ENCODE measurements around the gene ZNF440. TPM values are rescaled to one million over a fixed set of nuclear protein-coding genes. Genes with fewer than 3 reads are reported as not detected.
"Not testable (repeated sequence)": the region's sequence is repeated elsewhere in the genome, so short reads cannot be mapped to it uniquely, and the experiment has no call there.

The ZNF440 gene
- total RNA-seq, 1 donor from 2014 or later = 1.1 TPM

- Histone ChIP-seq H3K4me1 (no peaks in the 10 kb centered on the region), H3K4me3 (no peak overlapping the region), H3K36me3 (peaks cover 16% of the 10 kb centered on the region in 2 donors), H3K27ac (no peak overlapping the region), H3K27me3 (no peaks in the 10 kb centered on the region), H3K9me3 (peaks cover 45 to 62% of the 10 kb centered on the region in 2 donors)
- intact Hi-C loops (cut with DNase I) = no loop called here
- no peak for TF ChIP-seq CTCF (IDR thresholded peaks at IDR 0.05)
- DNase-seq (ENCODE audit: low spot score in 2 of 2) = no peak
Measured at GRCh38 chr19:11872624-11873023, 58.6 kb downstream of the ZNF440 start.

GRCh38 chr19:11873762-11874161 is 59.7 kb downstream of the ZNF440 start:
- H3K27ac ChIP-seq = no peak overlapping the region
- H3K27me3 ChIP-seq = no peaks in the 10 kb centered on the region
- intact Hi-C loops (cut with DNase I) = no loop called here
- TF ChIP-seq CTCF (IDR thresholded peaks at IDR 0.05) = no peak
- H3K36me3 ChIP-seq = peaks cover 4 to 5% of the 10 kb centered on the region in 2 donors
- no peak overlapping the region for H3K4me3 ChIP-seq
- DNase-seq (ENCODE audit: low spot score in 2 of 2) = no peak
- no peaks in the 10 kb centered on the region for H3K4me1 ChIP-seq
- H3K9me3 ChIP-seq = peaks cover 33 to 51% of the 10 kb centered on the region in 2 donors

- H3K9me3 ChIP-seq; H3K4me1 ChIP-seq; H3K4me3 ChIP-seq; DNase-seq (ENCODE audit: low spot score in 2 of 2); H3K27me3 ChIP-seq; H3K36me3 ChIP-seq; H3K27ac ChIP-seq: not testable (repeated sequence)
- intact Hi-C loops (cut with DNase I) = loop anchor here (2.0 to 5.0 kb wide), 2 partner anchors 83 to 261 kb away; partner anchors contain the start of gene ZNF20
Measured at GRCh38 chr19:11879687-11880266, 65.7 kb downstream of the ZNF440 start.

- no peak for TF ChIP-seq CTCF (IDR thresholded peaks at IDR 0.05)
- intact Hi-C loops (cut with DNase I) = loop anchor here (2.0 to 5.0 kb wide), 2 partner anchors 82 to 260 kb away; partner anchors contain the start of gene ZNF20
- Histone ChIP-seq H3K27me3 (no peaks in the 10 kb centered on the region), H3K4me3 (no peak overlapping the region), H3K27ac (no peak overlapping the region), H3K4me1 (no peaks in the 10 kb centered on the region), H3K9me3 (no peaks in the 10 kb centered on the region), H3K36me3 (no peaks in the 10 kb centered on the region)
- DNase-seq (ENCODE audit: low spot score in 2 of 2) = no peak
Measured at GRCh38 chr19:11880598-11880997, 66.5 kb downstream of the ZNF440 start.

GRCh38 chr19:11881151-11881800 is 67.2 kb downstream of the ZNF440 start:
- TF ChIP-seq CTCF (IDR thresholded peaks at IDR 0.05) = peak; percentile 37 to 63 (median 47)
- intact Hi-C loops (cut with DNase I) = loop anchor here (1.0 to 5.0 kb wide), 3 partner anchors 81 to 260 kb away; partner anchors contain the start of gene ZNF20
- DNase-seq (ENCODE audit: low spot score in 2 of 2) = no peak

GRCh38 chr19:11882606-11883005 is 68.5 kb downstream of the ZNF440 start:
- H3K4me1 ChIP-seq = no peaks in the 10 kb centered on the region
- no peaks in the 10 kb centered on the region for H3K27me3 ChIP-seq
- no peak for TF ChIP-seq CTCF (IDR thresholded peaks at IDR 0.05)
- no peak for DNase-seq (ENCODE audit: low spot score in 2 of 2)
- no peaks in the 10 kb centered on the region for H3K9me3 ChIP-seq
- no peak overlapping the region for H3K4me3 ChIP-seq
- intact Hi-C loops (cut with DNase I) = loop anchor here (5.0 kb wide), 1 partner anchor 80 kb away; no protein-coding TSS in a partner anchor
- no peaks in the 10 kb centered on the region for H3K36me3 ChIP-seq
- no peak overlapping the region for H3K27ac ChIP-seq

More at GRCh38 chr19:11881151-11881800, 67.2 kb downstream of the ZNF440 start:
- no peaks in the 10 kb centered on the region for H3K4me1 ChIP-seq
- no peak overlapping the region for H3K27ac ChIP-seq
- H3K9me3 ChIP-seq = no peaks in the 10 kb centered on the region
- no peaks in the 10 kb centered on the region for H3K36me3 ChIP-seq
- H3K27me3 ChIP-seq = no peaks in the 10 kb centered on the region
- H3K4me3 ChIP-seq = no peak overlapping the region

Measured in ascending aorta (tissue), 2 donors.